Esophagus squamous epithelium (tissue), 4 donors: Measurements from ENCODE around the gene ACTRT2.

ENCODE experiments used
- CTCF ChIP-seq, 6 experiments: fragments of 450-650 bp in 4 of 6; fragments of 200-600 bp in 2 of 6; sonication (generic) in 2 of 6; IDR thresholded peaks; one replicate each; pipeline ENCODE4 v1.5.1; 2016 to 2019; ENCODE audit warnings: antibody characterized with exemption in 6 of 6, mild to moderate bottlenecking in 4 of 6, moderate library complexity in 4 of 6
- POLR2A ChIP-seq, 4 donors: fragments of 450-650 bp; IDR thresholded peaks; one replicate each; pipeline ENCODE4 v1.6.1; 2017; ENCODE audit warnings: antibody characterized with exemption in 4 of 4, mild to moderate bottlenecking in 4 of 4, moderate library complexity in 3 of 4

- TF ChIP-seq POLR2A (IDR thresholded peaks at IDR 0.05) (no peak), CTCF (IDR thresholded peaks at IDR 0.05) (no peak)
Measured at GRCh38 chr1:3042481-3042880, 21.2 kb downstream of the ACTRT2 start.
